ENCODE data around the gene KRTAP4-1. TPM values are rescaled to one million over a fixed set of nuclear protein-coding genes. Genes with fewer than 3 reads are reported as not detected.
"Not testable (repeated sequence)": the region's sequence is repeated elsewhere in the genome, so short reads cannot be mapped to it uniquely, and the experiment has no call there.

Gene KRTAP4-1
- total RNA-seq, 1 donor from 2014 or later = not detected

GRCh38 chr17:41167561-41167960 is 17.1 kb downstream of the KRTAP4-1 start:
- no peak for TF ChIP-seq CTCF (IDR thresholded peaks at IDR 0.05; ENCODE audit: insufficient read depth, low read length, poor library complexity, severe bottlenecking)
- no peak overlapping the region for H3K4me3 ChIP-seq (ENCODE audit: low read depth, low read length)

GRCh38 chr17:41163828-41164227 is 20.9 kb downstream of the KRTAP4-1 start:
- H3K4me3 ChIP-seq (ENCODE audit: low read depth, low read length) = no peak overlapping the region
- DNase-seq (ENCODE audit: low read depth) = no peak
- no peaks in the 10 kb centered on the region for H3K36me3 ChIP-seq (ENCODE audit: control insufficient read depth, insufficient read depth, low read length)
- H3K27me3 ChIP-seq (ENCODE audit: control insufficient read depth, insufficient read depth, low read length) = no peaks in the 10 kb centered on the region
- no peak for TF ChIP-seq CTCF (IDR thresholded peaks at IDR 0.05; ENCODE audit: insufficient read depth, low read length, poor library complexity, severe bottlenecking)

More at GRCh38 chr17:41167561-41167960, 17.1 kb downstream of the KRTAP4-1 start:
- Histone ChIP-seq H3K36me3 (ENCODE audit: control insufficient read depth, insufficient read depth, low read length) (no peaks in the 10 kb centered on the region), H3K27me3 (ENCODE audit: control insufficient read depth, insufficient read depth, low read length) (no peaks in the 10 kb centered on the region)
- no peak for DNase-seq (ENCODE audit: low read depth)

GRCh38 chr17:41160648-41161047 is 24.1 kb downstream of the KRTAP4-1 start, which contains the start of gene KRTAP4-4:
TSS of gene KRTAP4-4 (minus strand) at chr17:41160748. CDS start at chr17:41160691, 57 bp downstream.
- TF ChIP-seq CTCF (IDR thresholded peaks at IDR 0.05; ENCODE audit: insufficient read depth, low read length, poor library complexity, severe bottlenecking) = no peak
- H3K4me3 ChIP-seq (ENCODE audit: low read depth, low read length) = no peak within 1 kb of the TSS

GRCh38 chr17:41160190-41160589 is 24.5 kb downstream of the KRTAP4-1 start:
- H3K4me3 ChIP-seq (ENCODE audit: low read depth, low read length); H3K36me3 ChIP-seq (ENCODE audit: control insufficient read depth, insufficient read depth, low read length); DNase-seq (ENCODE audit: low read depth); H3K27me3 ChIP-seq (ENCODE audit: control insufficient read depth, insufficient read depth, low read length): not testable (repeated sequence)

More at GRCh38 chr17:41160648-41161047, 24.1 kb downstream of the KRTAP4-1 start, which contains the start of gene KRTAP4-4:
- no peaks in the 10 kb centered on the region for H3K36me3 ChIP-seq (ENCODE audit: control insufficient read depth, insufficient read depth, low read length)
- H3K27me3 ChIP-seq (ENCODE audit: control insufficient read depth, insufficient read depth, low read length) = no peaks in the 10 kb centered on the region
- DNase-seq (ENCODE audit: low read depth) = no peak

GRCh38 chr17:41153856-41154255 is 30.9 kb downstream of the KRTAP4-1 start:
- no peak for DNase-seq (ENCODE audit: low read depth)
- H3K27me3 ChIP-seq (ENCODE audit: control insufficient read depth, insufficient read depth, low read length) = no peaks in the 10 kb centered on the region
- TF ChIP-seq CTCF (IDR thresholded peaks at IDR 0.05; ENCODE audit: insufficient read depth, low read length, poor library complexity, severe bottlenecking) = no peak
- H3K36me3 ChIP-seq (ENCODE audit: control insufficient read depth, insufficient read depth, low read length) = no peaks in the 10 kb centered on the region
- no peak overlapping the region for H3K4me3 ChIP-seq (ENCODE audit: low read depth, low read length)

GRCh38 chr17:41151525-41151924 is 33.2 kb downstream of the KRTAP4-1 start:
- no peak for DNase-seq (ENCODE audit: low read depth)
- H3K4me3 ChIP-seq (ENCODE audit: low read depth, low read length) = no peak overlapping the region

More at GRCh38 chr17:41151525-41151924, 33.2 kb downstream of the KRTAP4-1 start:
- no peaks in the 10 kb centered on the region for H3K27me3 ChIP-seq (ENCODE audit: control insufficient read depth, insufficient read depth, low read length)
- no peaks in the 10 kb centered on the region for H3K36me3 ChIP-seq (ENCODE audit: control insufficient read depth, insufficient read depth, low read length)
- no peak for TF ChIP-seq CTCF (IDR thresholded peaks at IDR 0.05; ENCODE audit: insufficient read depth, low read length, poor library complexity, severe bottlenecking)

All from kidney epithelial cell (primary cell).